Globus pallidus (tissue), 1 donor: Measurements from ENCODE around the gene RPL27A.
A peak's percentile ranks its signal among the peaks of the same experiment; 100 is the strongest.

Source experiments
- DNase-seq: peaks from one replicate; pipeline ENCODE4 v3.0.0-alpha.2; 2015; ENCODE audit warnings: low spot score

The RPL27A gene

GRCh38 chr11:8674859-8675258 lies 7.7 kb upstream of the RPL27A start:
- no peak for DNase-seq

DNA sequence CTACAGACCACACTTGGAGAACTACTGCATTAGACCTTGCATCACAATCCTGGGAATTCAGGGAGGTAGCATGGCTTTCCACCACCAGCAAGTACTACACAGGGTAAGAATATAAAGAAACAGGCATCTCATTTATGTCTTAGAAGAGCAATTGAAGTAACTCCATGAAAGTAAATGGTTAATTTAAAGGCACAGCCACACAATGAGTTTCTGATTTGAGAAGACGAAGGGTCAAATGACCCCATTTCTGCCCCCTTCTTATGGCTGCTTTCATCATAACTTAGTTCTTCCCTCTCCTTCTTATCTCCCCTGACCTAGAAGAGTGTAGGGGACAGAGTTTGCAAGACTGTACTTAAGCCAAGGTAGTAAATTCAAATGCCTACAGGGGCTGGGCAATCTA lies 6.1 kb upstream of the RPL27A start:
- no peak for DNase-seq

- no peak for DNase-seq
These were observed 3.6 kb upstream of the RPL27A start for GRCh38 chr11:8679006-8679405.

- DNase-seq, result no peak
These were observed 722 bp upstream of the RPL27A start for GRCh38 chr11:8681837-8682302.

- DNase-seq, result no peak
These were observed 669 bp downstream of the RPL27A start for GRCh38 chr11:8683115-8683807.

- no peak for DNase-seq
These were observed 2.2 kb downstream of the RPL27A start for GRCh38 chr11:8684600-8685290.

DNA sequence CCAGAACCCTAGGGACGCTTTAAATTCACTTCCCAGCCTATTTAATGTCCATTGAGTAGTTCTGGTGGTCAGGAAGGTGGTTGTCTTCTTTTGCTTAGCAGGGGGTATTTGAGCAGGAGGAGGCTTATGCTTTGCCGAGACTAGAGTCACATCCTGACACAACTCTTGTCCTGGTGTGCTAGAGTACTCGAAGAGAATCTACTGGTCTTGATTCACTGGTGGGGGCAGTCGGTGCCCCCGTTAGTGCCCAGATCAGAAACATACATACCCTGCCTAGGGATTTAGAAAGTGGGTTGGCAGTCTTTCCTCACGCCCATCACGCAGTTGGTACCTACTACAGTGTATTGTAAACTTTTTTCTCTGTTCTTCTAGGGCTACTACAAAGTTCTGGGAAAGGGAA lies 2.7 kb downstream of the RPL27A start:
- DNase-seq, result no peak

GRCh38 chr11:8685820-8686219 lies 3.2 kb downstream of the RPL27A start:
- DNase-seq, result no peak

GRCh38 chr11:8686325-8686724 lies 3.7 kb downstream of the RPL27A start:
- no peak for DNase-seq

- DNase-seq, result peak; percentile 97
These were observed 6.1 kb downstream of the RPL27A start for GRCh38 chr11:8688414-8689362.

- DNase-seq, result no peak
These were observed 7.2 kb downstream of the RPL27A start for GRCh38 chr11:8689726-8690255.

- no peak for DNase-seq
These were observed 8.1 kb downstream of the RPL27A start for GRCh38 chr11:8690374-8691342.

DNA sequence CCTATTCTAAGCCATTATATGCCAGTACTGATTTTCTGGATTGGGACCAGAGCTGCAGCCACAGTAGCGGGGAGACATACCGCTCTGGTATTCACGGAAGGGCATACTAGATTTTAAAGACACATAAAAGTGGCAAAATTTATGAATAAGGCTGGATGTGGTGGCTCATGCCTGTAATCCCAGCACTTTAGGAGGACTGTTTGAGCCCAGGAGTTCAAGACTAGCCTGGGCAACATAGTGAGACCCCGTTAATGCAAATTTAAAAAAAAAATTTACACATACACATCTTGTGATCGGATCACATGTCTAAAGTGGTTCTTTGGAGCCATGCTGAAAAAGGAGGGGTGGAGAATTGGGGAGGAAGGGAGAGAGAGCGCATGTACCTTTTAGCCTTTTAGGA lies 9.0 kb downstream of the RPL27A start:
- DNase-seq, result no peak

DNA sequence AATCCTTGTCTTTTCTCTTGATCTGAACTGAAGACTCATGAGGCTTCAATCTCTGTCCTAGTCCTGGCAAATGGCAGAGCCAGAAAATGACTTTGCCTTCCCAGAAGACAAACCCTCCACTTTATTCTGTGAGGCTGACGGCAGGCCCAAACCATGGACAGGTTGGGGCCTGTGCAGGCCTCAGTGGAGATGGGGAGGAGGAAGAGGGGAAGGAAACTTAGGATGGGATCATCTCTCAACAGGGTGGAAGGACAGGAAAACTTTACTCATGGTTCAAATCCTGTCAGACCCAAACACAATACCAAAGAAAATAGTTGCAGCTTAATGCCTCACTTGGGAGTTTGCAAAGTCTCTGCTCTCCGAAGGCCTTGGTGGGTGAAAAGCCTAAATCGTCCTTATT lies 9.8 kb downstream of the RPL27A start:
- DNase-seq, result no peak

- no peak for DNase-seq
These were observed 10.5 kb downstream of the RPL27A start for GRCh38 chr11:8693010-8693551.

GRCh38 chr11:8693555-8693954 lies 11.0 kb downstream of the RPL27A start:
- no peak for DNase-seq

GRCh38 chr11:8694137-8694536 lies 11.5 kb downstream of the RPL27A start:
- DNase-seq, result no peak

- DNase-seq, result no peak
These were observed 14.5 kb downstream of the RPL27A start for GRCh38 chr11:8697054-8697453.

DNA sequence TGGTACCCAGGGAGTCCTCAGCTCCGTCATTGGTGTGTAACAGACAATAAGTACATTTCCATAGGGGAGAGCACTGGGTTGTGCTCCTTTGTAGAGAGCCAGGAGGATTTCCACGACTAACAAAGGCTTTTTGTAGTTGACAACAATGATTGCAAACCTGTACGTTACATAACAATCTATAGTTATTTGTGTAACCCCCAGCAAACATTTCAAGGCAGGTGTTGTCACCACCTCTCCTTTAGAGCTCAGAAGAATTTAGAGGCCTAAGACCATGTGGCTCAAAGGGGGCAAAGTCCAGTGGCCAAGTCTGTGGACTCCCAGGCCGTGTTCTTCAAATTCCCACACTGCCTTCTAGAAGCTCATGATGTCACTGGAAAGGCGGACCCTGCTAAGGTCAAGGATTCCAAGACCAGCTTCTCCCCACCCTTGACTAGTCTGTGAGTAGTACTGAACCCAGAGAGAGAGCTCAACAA lies 15.8 kb downstream of the RPL27A start:
- no peak for DNase-seq

DNA sequence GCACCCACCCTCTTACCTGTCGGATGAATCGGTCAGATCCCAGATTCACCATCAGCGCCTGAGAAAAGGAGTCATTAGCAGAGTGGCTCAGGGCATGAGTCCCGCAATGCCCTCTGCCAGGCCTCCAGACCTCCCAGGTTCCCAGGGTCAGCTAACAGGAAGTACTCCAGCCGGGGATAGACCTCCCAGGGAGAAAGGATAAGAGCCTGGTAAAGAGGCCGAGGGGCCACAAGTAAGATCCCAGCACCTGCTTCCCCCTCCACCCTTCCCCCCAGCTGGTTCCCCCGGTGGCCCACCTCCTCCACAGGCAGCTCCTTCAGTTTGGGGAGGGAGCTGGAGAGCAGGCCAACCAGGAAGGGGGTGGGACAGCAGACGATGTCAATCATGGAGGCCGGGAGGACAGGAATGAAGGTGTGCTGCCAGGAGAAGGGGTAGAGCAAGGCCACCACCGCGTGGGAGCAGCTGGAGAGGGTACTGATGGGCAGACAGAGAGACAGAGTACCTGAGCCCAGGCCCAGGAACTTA lies 16.4 kb downstream of the RPL27A start:
- DNase-seq, result no peak
